PC-9 (cell line): ENCODE data around the gene ADIPOQ.

Source experiments
- CTCF ChIP-seq: fragments of 200-600 bp; sonication (generic); conservative IDR thresholded peaks from 2 replicates; pipeline ENCODE4 v1.6.1; 2017; ENCODE audit warnings: mixed run types, antibody characterized with exemption, mild to moderate bottlenecking, moderate library complexity
- EZH2 ChIP-seq: fragments of 200-600 bp; sonication (generic); IDR thresholded peaks from 2 replicates; pipeline ENCODE4 v1.8.0; 2017; ENCODE audit warnings: antibody characterized with exemption, low read depth

DNA sequence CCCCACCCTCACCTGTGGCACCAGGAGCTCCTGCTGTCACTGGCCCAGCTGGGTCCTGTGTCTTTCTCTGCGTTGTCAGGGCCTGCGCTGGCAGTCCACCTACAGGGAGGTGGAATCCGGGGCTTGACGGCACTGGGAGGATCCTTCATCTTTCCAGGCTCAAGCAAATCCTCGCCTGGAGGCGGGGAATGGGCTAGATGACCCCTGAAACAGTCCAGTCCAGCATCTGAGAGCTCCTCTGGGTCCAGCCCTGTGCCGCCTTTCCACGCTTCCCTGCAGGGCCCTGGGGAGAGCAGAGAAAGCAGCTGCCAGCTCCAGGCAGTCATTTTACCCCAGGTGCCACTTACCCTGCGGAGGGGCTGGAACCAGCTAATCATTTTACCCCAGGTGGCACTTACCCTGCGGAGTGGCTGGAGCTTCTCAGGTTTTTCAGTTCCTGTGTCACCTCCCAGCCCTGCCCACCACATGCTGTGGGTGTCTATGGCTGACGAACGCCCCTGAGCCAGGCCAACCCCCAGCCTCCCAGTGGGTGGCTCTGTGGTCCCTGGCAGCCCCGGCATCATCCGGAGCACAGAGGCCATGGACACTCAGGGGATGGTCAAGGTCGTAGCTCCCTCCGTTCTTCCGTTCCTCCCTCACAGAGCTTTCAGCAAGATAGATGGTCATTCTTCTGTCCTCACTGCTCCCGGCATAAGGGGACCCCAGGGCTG, 17.9 kb upstream of the ADIPOQ start:
- TF ChIP-seq CTCF (no peak), EZH2 (no peak)
